ENCODE results near the gene ADAMTS12. TPM values are rescaled to one million over a fixed set of nuclear protein-coding genes. Genes with fewer than 3 reads are reported as not detected.
A peak's percentile ranks its signal among the peaks of the same experiment; 100 is the strongest.

Gene ADAMTS12
- total and polyA plus RNA-seq, 2 of the 8 experiments (the other 6 are each of a cell fraction or from before 2014, with no cell fraction given): 6.4 to 12.8 TPM

GRCh38 chr5:33936004-33936380 is 44.2 kb upstream of the ADAMTS12 start:
- Histone ChIP-seq H3K14ac (ENCODE audit: insufficient read length) (no peak overlapping the region), H4K20me1 (replicated peaks in 1 of 2; ENCODE audit: control insufficient read depth in 1 of 2, insufficient read depth in 2 of 2, low read length in 2 of 2) (no peaks in the 10 kb centered on the region), H2BK5ac (ENCODE audit: low read depth, low read length) (no peak overlapping the region), H4K91ac (replicated peaks; ENCODE audit: insufficient read length, low read length) (no peak overlapping the region), H3K56ac (replicated peaks; ENCODE audit: insufficient read length, low read depth, low read length) (no peak overlapping the region), H3K4me2 (ENCODE audit: insufficient read depth in 1 of 2, low read depth in 2 of 2, low read length in 2 of 2) (peak overlapping the region; percentile 82 to 98), H2BK120ac (replicated peaks; ENCODE audit: low read depth, low read length) (no peak overlapping the region), H3K23me2 (ENCODE audit: low read depth, low read length) (peaks cover 7% of the 10 kb centered on the region), H3K27me3 (replicated peaks in 1 of 4; ENCODE audit: control insufficient read depth in 3 of 4, extremely low read depth in 1 of 4, insufficient read depth in 3 of 4, low read length in 3 of 4) (peaks cover 0 to 17% (median 13%) of the 10 kb centered on the region in 4 experiments; a peak in 5 of 7 replicates), H3K9ac (replicated peaks in 1 of 4; ENCODE audit: extremely low read depth in 1 of 4, low read depth in 3 of 4, low read length in 3 of 4) (peak overlapping the region in 1 of 4 experiments; percentile 61; a peak in 1 of 7 replicates), H3K79me2 (ENCODE audit: control insufficient read depth in 1 of 2, insufficient read depth in 2 of 2, low read length in 2 of 2) (no peaks in the 10 kb centered on the region), H3K4me3 (ENCODE audit: extremely low read depth in 1 of 4, insufficient read depth in 2 of 4, low read depth in 3 of 4, low read length in 4 of 4) (peak overlapping the region; percentile 45 to 71 (median 66)), H3K4ac (replicated peaks; ENCODE audit: insufficient read length, low read depth, low read length) (no peak overlapping the region), H2AK5ac (ENCODE audit: low read depth, low read length) (no peak overlapping the region), H3K36me3 (ENCODE audit: control insufficient read depth in 2 of 4, insufficient read depth in 4 of 4, low read length in 3 of 4) (no peaks in the 10 kb centered on the region), H4K5ac (ENCODE audit: insufficient read length, low read depth, low read length) (no peak overlapping the region), H3K18ac (ENCODE audit: extremely low read depth, low read length) (no peak overlapping the region), H4K8ac (ENCODE audit: extremely low read depth, insufficient read depth, low read length) (no peak overlapping the region), H2BK20ac (ENCODE audit: low read length) (no peak overlapping the region), H3K79me1 (ENCODE audit: low read depth, low read length) (no peaks in the 10 kb centered on the region), H2BK15ac (ENCODE audit: low read length) (no peak overlapping the region), H3K23ac (ENCODE audit: insufficient read length) (no peak overlapping the region), H3K27ac (ENCODE audit: low read depth, low read length) (no peak overlapping the region), H3K9me3 (ENCODE audit: insufficient read depth in 2 of 2, low read depth in 1 of 2, low read length in 1 of 2) (no peaks in the 10 kb centered on the region), H2BK12ac (ENCODE audit: low read depth, low read length) (peak overlapping the region; percentile 83; the same call in 1 of the 2 replicates), H3K4me1 (replicated peaks in 1 of 4; ENCODE audit: control insufficient read depth in 3 of 4, insufficient read depth in 4 of 4, low read length in 3 of 4) (peaks cover 2 to 5% (median 3%) of the 10 kb centered on the region in 4 experiments; a peak in 5 of 7 replicates), H2AFZ (ENCODE audit: low read length) (peak overlapping the region; percentile 94)
- POLR2A ChIA-PET (ENCODE audit: partially characterized antibody): interaction anchor here (0.6 to 1.9 kb wide), 3 partner anchors 136 to 495 kb away, joined by 3 to 8 read pairs (median 4); partner anchors contain the start of gene TARS1
- DNase-seq (ENCODE audit: low read depth in 1 of 2, low spot score in 2 of 2) (peak in 1 of 2 experiments; percentile 94), FAIRE-seq (no peak)
- CTCF ChIA-PET (ENCODE audit: partially characterized antibody): interaction anchor here (0.6 to 4.6 kb wide), 33 partner anchors 9 to 465 kb away, joined by 3 to 44 read pairs (median 4); partner anchors contain the start of gene ADAMTS12
- 3% methylated on average over 28 of the region's 30 CpGs; no CpG with 5 or more reads in 1 of the 2 experiments for WGBS, 2 experiments (ENCODE audit: extremely low coverage in 1 of 2, insufficient coverage in 1 of 2, insufficient read length in 1 of 2, insufficient replicate concordance in 2 of 2, low coverage in 1 of 2, low lambda C conversion rate in 2 of 2, missing lambda C conversion rate in 1 of 2)
- peak; percentile 67 for TF ChIP-seq SAP30 (IDR thresholded peaks at IDR 0.05; ENCODE audit: insufficient read depth, insufficient replicate concordance, low read length)
- no peak for TF ChIP-seq CHD2 (IDR thresholded peaks at IDR 0.05; ENCODE audit: low read length)
- TF ChIP-seq GTF2F1 (IDR thresholded peaks at IDR 0.05; ENCODE audit: borderline replicate concordance, low read depth, low read length): no peak
- no peak for TF ChIP-seq SIRT6 (IDR thresholded peaks at IDR 0.05; ENCODE audit: low read length)
- peak; percentile 75 to 90; a peak in 2 of 4 replicates for TF ChIP-seq SIN3A (conservative IDR thresholded peaks at IDR 0.05 in 1 of 2, IDR thresholded peaks at IDR 0.05 in 1 of 2; ENCODE audit: low read depth in 1 of 2, low read length in 2 of 2)
- TF ChIP-seq ASH2L (IDR thresholded peaks at IDR 0.05; ENCODE audit: low read length): peak; percentile 41
- TF ChIP-seq E2F6 (IDR thresholded peaks at IDR 0.05): 0 out of 2 replicates have a peak, but pooled peaks have one; percentile 40
- peak; percentile 49 to 86; a peak in 3 of 4 replicates for TF ChIP-seq HDAC2 (IDR thresholded peaks at IDR 0.05; ENCODE audit: borderline replicate concordance in 1 of 2, low read depth in 2 of 2, low read length in 2 of 2)
- peak; percentile 67; the same call in 1 of the 2 replicates for TF ChIP-seq ATF2 (IDR thresholded peaks at IDR 0.05; ENCODE audit: low read length)
- peak; percentile 87 for TF ChIP-seq CREB1 (IDR thresholded peaks at IDR 0.05)

Measured in H1 (cell line).